Measurements from ENCODE around the gene OSER1. TPM values are rescaled to one million over a fixed set of nuclear protein-coding genes. Genes with fewer than 3 reads are reported as not detected.

OSER1 gene
- total RNA-seq, 1 experiment from 2014 or later, result 50.5 TPM

- TF ChIP-seq CTCF (conservative IDR thresholded peaks at IDR 0.05; ENCODE audit: low read depth, low read length), result no peak
- no peak for TF ChIP-seq EZH2 (IDR thresholded peaks at IDR 0.05; ENCODE audit: borderline replicate concordance, low read depth, low read length, poor library complexity, severe bottlenecking)
- Histone ChIP-seq H3K27me3 (replicated peaks; ENCODE audit: insufficient read depth, low read depth, low read length, poor library complexity) (no peaks in the 10 kb centered on the region), H3K9me3 (ENCODE audit: low read depth, low read length, poor library complexity, severe bottlenecking) (no peaks in the 10 kb centered on the region), H3K27ac (ENCODE audit: low read depth, low read length, poor library complexity, severe bottlenecking) (no peak overlapping the region), H3K4me3 (ENCODE audit: low read depth, low read length, poor library complexity, severe bottlenecking) (no peak overlapping the region), H3K36me3 (ENCODE audit: insufficient read depth, low read length, poor library complexity, severe bottlenecking) (no peaks in the 10 kb centered on the region), H3K4me1 (ENCODE audit: insufficient read depth, low read length, poor library complexity, severe bottlenecking) (peaks cover 2% of the 10 kb centered on the region)
- no peak for DNase-seq (ENCODE audit: low spot score)
- no TSS peak for BruUV-seq (replicated peaks)
- CTCF ChIA-PET, result no interaction called here
- POLR2A ChIA-PET (ENCODE audit: low non-redundant PET), result no interaction called here
- intact Hi-C loops (cut with micrococcal nuclease; ENCODE audit: unreplicated experiment), result loop anchor here (10.0 kb wide), 1 partner anchor 437 kb away; no protein-coding TSS in a partner anchor
Measured at GRCh38 chr20:44182135-44182765, 28.3 kb downstream of the OSER1 start.

- BruUV-seq (replicated peaks), result no TSS peak
- H3K36me3 ChIP-seq (ENCODE audit: insufficient read depth, low read length, poor library complexity, severe bottlenecking), result no peaks in the 10 kb centered on the region
- CTCF ChIA-PET, result no interaction called here
- peaks cover under 1% of the 10 kb centered on the region for H3K4me1 ChIP-seq (ENCODE audit: insufficient read depth, low read length, poor library complexity, severe bottlenecking)
- H3K27me3 ChIP-seq (replicated peaks; ENCODE audit: insufficient read depth, low read depth, low read length, poor library complexity), result no peaks in the 10 kb centered on the region
- POLR2A ChIA-PET (ENCODE audit: low non-redundant PET), result no interaction called here
- no peak overlapping the region for H3K27ac ChIP-seq (ENCODE audit: low read depth, low read length, poor library complexity, severe bottlenecking)
- no peaks in the 10 kb centered on the region for H3K9me3 ChIP-seq (ENCODE audit: low read depth, low read length, poor library complexity, severe bottlenecking)
- TF ChIP-seq EZH2 (IDR thresholded peaks at IDR 0.05; ENCODE audit: borderline replicate concordance, low read depth, low read length, poor library complexity, severe bottlenecking), result no peak
- no peak for TF ChIP-seq CTCF (conservative IDR thresholded peaks at IDR 0.05; ENCODE audit: low read depth, low read length)
- DNase-seq (ENCODE audit: low spot score), result no peak
- intact Hi-C loops (cut with micrococcal nuclease; ENCODE audit: unreplicated experiment), result loop anchor here (10.0 kb wide), 1 partner anchor 437 kb away; no protein-coding TSS in a partner anchor
- H3K4me3 ChIP-seq (ENCODE audit: low read depth, low read length, poor library complexity, severe bottlenecking), result no peak overlapping the region
Measured at GRCh38 chr20:44181611-44182010, 29.0 kb downstream of the OSER1 start.

- no peak for DNase-seq (ENCODE audit: low spot score)
- CTCF ChIA-PET, result no interaction called here
Measured at GRCh38 chr20:44180814-44181213, 29.8 kb downstream of the OSER1 start.

More at GRCh38 chr20:44180814-44181213, 29.8 kb downstream of the OSER1 start:
- POLR2A ChIA-PET (ENCODE audit: low non-redundant PET), result no interaction called here
- Histone ChIP-seq H3K4me1 (ENCODE audit: insufficient read depth, low read length, poor library complexity, severe bottlenecking) (no peaks in the 10 kb centered on the region), H3K36me3 (ENCODE audit: insufficient read depth, low read length, poor library complexity, severe bottlenecking) (no peaks in the 10 kb centered on the region), H3K27ac (ENCODE audit: low read depth, low read length, poor library complexity, severe bottlenecking) (no peak overlapping the region), H3K9me3 (ENCODE audit: low read depth, low read length, poor library complexity, severe bottlenecking) (no peaks in the 10 kb centered on the region), H3K4me3 (ENCODE audit: low read depth, low read length, poor library complexity, severe bottlenecking) (no peak overlapping the region), H3K27me3 (replicated peaks; ENCODE audit: insufficient read depth, low read depth, low read length, poor library complexity) (no peaks in the 10 kb centered on the region)
- no TSS peak for BruUV-seq (replicated peaks)
- intact Hi-C loops (cut with micrococcal nuclease; ENCODE audit: unreplicated experiment), result loop anchor here (10.0 kb wide), 1 partner anchor 436 kb away; no protein-coding TSS in a partner anchor
- no peak for TF ChIP-seq CTCF (conservative IDR thresholded peaks at IDR 0.05; ENCODE audit: low read depth, low read length)
- no peak for TF ChIP-seq EZH2 (IDR thresholded peaks at IDR 0.05; ENCODE audit: borderline replicate concordance, low read depth, low read length, poor library complexity, severe bottlenecking)

Measured in A673 (cell line).